Measurements from ENCODE around the gene PPP6R3. TPM values are rescaled to one million over a fixed set of nuclear protein-coding genes. Genes with fewer than 3 reads are reported as not detected.

PPP6R3 gene, protein sequence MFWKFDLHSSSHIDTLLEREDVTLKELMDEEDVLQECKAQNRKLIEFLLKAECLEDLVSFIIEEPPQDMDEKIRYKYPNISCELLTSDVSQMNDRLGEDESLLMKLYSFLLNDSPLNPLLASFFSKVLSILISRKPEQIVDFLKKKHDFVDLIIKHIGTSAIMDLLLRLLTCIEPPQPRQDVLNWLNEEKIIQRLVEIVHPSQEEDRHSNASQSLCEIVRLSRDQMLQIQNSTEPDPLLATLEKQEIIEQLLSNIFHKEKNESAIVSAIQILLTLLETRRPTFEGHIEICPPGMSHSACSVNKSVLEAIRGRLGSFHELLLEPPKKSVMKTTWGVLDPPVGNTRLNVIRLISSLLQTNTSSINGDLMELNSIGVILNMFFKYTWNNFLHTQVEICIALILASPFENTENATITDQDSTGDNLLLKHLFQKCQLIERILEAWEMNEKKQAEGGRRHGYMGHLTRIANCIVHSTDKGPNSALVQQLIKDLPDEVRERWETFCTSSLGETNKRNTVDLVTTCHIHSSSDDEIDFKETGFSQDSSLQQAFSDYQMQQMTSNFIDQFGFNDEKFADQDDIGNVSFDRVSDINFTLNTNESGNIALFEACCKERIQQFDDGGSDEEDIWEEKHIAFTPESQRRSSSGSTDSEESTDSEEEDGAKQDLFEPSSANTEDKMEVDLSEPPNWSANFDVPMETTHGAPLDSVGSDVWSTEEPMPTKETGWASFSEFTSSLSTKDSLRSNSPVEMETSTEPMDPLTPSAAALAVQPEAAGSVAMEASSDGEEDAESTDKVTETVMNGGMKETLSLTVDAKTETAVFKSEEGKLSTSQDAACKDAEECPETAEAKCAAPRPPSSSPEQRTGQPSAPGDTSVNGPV
- polyA plus RNA-seq (2013, experiment 1 of 2; ENCODE audit: insufficient read length): 56.4 TPM
- polyA plus RNA-seq (2013, experiment 2 of 2; ENCODE audit: insufficient read length): 40.9 TPM

DNA sequence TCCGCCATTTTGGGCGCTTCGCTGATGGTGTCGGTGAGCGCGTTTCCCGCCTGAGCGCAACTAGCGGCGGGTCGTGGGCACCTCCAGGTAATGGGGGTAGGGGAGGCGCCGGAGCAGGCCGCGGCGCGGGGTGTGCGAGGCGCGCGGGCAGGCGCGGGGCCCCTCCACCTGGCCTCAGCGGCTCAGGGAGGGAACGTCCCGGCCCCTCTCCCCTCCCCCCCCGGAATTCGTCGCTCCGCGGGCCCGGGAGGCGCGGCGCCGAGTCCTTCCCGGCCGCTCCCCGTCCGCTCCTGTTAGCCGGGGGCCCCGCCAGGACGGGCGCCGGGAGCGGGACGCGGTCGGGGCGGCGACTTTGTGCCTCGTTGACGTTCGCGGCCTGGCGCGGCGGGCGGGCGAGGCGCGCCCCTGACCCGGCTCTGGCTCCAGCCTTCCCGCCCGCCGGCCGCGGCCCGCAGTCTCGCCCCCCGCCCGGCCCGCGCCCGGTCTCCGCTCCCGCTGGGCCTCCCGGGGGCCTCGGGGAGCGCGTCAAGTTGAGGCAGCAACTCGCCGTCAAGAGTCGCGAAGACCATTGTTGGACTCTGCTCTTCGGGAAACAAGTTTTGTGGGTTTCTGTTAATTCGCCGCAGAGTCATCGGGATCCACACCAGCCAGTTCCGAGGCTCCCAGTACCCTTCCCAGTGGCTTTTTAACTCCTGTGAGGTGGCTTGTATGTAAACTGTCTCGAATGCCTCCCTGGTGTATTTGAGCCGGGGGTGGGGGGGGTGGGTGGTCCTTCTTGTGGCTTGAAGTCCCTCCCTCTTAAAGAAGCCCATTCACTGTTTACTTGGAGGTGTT is at the start of gene PPP6R3:
Gene PPP6R3 (plus strand): TSS at position 12 of the 834 bp plus-strand sequence. CDS start 76,913 bp downstream, outside the sequence.
- DNase-seq: peak; percentile 37

DNA sequence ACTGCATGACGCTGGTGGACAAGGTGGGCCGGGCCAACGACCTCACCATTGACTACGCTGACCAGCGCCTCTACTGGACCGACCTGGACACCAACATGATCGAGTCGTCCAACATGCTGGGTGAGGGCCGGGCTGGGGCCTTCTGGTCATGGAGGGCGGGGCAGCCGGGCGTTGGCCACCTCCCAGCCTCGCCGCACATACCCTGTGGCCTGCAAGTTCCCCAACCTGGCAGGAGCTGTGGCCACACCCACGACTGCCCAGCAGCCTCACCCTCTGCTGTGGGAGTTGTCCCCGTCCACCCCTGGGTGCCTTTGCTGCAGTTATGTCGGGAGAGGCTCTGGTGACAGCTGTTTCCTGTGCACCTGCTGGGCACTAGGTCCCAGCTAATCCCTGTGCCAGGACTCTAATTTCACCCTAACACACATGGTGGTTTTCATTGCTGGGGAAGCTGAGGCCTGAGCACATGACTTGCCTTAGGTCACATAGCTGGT is 49.0 kb upstream of the PPP6R3 start:
- DNase-seq: no peak

DNA sequence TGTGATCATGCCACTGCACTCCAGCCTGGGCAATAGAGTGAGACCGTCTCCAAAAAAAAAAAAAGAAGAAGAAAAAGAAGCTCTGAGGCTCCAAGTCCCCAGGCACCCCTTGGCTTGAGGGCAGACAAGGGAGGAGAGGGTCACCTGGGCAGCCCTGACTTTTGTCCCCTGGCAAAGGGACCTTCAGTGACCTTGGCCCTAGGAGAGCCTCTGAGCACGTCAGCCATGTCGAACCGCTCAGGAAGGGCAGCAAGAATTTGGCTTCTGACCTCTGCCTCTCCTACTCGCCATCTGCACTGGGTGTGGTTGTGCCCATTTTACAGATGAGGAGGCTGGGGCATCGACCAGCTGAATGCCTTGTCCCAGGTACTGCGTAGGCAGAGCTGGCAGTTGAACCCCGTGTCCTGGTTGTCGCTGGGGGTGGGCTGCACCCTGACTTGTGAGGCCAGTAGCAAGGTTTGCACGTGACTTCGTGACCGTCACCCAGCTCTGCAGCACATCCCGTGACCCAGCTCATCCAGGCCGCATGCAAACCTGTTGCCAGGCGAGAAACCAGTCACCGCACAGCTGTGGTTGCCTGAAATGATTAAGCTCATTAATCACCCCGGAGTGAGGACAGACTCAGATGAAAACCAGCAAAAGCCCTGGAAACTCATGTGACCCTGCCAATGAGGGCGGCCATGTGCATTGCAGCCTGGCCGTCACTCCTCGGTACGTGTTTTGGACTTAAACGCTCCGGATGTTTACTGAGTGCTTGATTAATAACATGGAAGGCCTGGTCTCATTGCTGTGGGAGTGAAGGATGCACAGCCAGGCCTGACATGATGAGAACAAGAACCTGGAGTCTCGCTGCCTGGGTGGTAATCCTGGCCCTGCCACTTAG is 47.7 kb upstream of the PPP6R3 start:
- DNase-seq: peak; percentile 50

GRCh38 chr11:68413591-68413999 is 47.0 kb upstream of the PPP6R3 start:
- DNase-seq: no peak

- no peak for DNase-seq
Observed at GRCh38 chr11:68414496-68415221, 45.9 kb upstream of the PPP6R3 start.

GRCh38 chr11:68416070-68416578 is 44.4 kb upstream of the PPP6R3 start:
- DNase-seq: no peak

DNA sequence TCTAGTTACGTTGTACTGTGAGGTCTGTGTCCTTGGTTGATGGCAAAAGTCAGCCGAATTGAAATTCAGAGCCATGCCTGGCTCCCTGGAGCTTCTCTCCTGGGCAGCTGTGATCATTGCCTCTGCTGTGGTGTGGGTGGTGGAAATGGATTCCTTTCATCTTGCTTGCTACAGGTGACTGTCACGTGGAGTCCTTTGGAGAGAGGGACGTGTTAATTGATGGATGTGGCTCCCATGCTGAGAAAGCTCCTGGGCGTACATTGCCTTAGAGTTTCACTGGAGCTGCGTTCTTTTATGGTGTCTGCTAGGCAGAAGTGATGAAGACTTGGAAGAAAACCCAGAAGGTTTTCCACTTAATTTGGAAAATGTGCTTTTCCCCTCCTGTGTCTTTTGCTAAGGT is 41.9 kb upstream of the PPP6R3 start:
- DNase-seq: no peak

GRCh38 chr11:68420171-68420570 is 40.4 kb upstream of the PPP6R3 start:
- DNase-seq: no peak

GRCh38 chr11:68423481-68423880 is 37.1 kb upstream of the PPP6R3 start:
- no peak for DNase-seq

- no peak for DNase-seq
Observed at GRCh38 chr11:68424101-68424632, 36.4 kb upstream of the PPP6R3 start.

- DNase-seq: no peak
Observed at GRCh38 chr11:68424981-68425865, 35.3 kb upstream of the PPP6R3 start.

DNA sequence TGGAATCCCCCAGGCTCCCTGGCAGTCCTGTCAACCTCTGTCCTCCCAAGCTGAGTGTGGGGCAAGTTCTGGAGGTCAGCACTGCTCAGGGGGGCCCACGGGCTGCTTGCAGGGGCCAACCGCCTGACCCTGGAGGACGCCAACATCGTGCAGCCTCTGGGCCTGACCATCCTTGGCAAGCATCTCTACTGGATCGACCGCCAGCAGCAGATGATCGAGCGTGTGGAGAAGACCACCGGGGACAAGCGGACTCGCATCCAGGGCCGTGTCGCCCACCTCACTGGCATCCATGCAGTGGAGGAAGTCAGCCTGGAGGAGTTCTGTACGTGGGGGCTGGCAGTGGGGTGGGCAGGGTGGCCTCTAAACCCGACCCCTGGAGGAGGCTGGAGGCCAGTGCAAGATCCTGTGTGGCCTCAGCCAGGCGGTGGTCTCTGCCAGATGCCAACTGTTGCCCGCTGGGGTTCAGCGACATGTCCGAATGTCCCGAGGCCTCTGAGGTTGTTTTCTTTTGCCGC is 34.6 kb upstream of the PPP6R3 start:
- no peak for DNase-seq

DNA sequence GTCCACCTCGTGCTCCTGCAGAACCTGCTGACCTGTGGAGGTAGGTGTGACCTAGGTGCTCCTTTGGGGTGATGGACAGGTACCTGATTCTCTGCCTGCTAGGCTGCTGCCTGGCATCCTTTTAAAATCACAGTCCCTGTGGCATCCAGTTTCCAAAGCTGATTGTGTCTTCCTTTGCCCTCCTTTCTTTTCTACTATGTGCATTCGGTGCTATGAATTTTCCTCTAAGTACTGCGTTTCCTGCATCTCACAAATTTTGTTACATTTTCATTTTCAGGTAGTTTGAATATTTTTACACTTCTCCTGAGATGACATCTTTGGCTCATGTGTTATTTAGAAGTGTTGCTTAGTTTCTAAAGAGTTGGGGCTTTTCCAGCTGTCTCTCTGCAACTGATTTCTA is 30.9 kb upstream of the PPP6R3 start:
- no peak for DNase-seq

- no peak for DNase-seq
Observed at GRCh38 chr11:68430384-68430783, 30.2 kb upstream of the PPP6R3 start.

GRCh38 chr11:68430801-68431200 is 29.8 kb upstream of the PPP6R3 start:
- DNase-seq: no peak

DNA sequence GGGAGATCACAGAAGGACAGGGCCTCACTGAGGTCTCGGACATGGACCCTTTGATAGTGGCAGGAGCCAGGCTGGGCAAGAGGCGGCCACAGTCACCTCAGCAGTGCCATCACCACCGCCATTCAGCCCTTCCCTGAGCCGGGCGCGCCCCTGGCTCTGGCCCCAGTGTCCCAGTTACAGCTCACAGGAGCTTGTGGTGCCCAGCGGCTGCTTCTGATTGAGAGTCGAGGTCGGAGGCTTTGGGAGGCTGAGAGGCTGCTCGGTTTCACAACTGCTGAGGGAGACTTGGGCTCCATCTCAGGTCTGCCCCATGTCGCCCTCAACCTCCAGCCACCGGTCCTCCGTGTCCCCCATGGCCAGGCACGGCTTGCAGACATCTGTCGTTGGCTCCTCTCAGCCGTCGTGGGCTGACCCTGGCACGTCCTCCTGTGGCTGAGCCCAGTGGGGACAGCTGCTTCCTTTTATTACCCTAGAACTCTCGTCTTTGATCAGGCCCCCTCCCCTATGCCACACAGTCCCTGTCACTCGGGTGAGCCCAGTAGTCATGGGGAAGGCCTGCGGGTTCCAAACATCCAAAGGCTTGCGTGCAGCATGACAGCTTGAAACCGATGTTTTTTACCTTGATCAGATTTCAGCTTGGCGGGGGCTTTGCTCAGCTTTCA is 28.4 kb upstream of the PPP6R3 start:
- DNase-seq: no peak

- no peak for DNase-seq
Observed at GRCh38 chr11:68432874-68433273, 27.7 kb upstream of the PPP6R3 start.

- DNase-seq: no peak
Observed at GRCh38 chr11:68433541-68433940, 27.0 kb upstream of the PPP6R3 start.
